Immature natural killer cell (primary cell): ENCODE results near the gene RCOR3. TPM values are rescaled to one million over a fixed set of nuclear protein-coding genes. Genes with fewer than 3 reads are reported as not detected.
"Not testable (repeated sequence)": the region's sequence is repeated elsewhere in the genome, so short reads cannot be mapped to it uniquely, and the experiment has no call there.

Experiments
- DNase-seq, 3 donors: peaks; one replicate each; pipeline ENCODE4 v3.0.0; 2022; ENCODE audit warnings: mixed read lengths in 1 of 3
- H3K27ac Mint-ChIP-seq, 6 donors: one replicate each; pipeline ENCODE4 v1.8.0; 2020; ENCODE audit warnings: mixed read lengths in 6 of 6, mild to moderate bottlenecking in 5 of 6, inconsistent platforms in 4 of 6, moderate library complexity in 3 of 6
- H3K27me3 Mint-ChIP-seq, 3 donors: one replicate each; pipeline ENCODE4 v1.8.0; 2020 to 2021; ENCODE audit warnings: low read depth in 3 of 3, mild to moderate bottlenecking in 3 of 3, mixed read lengths in 3 of 3, moderate library complexity in 3 of 3, inconsistent platforms in 1 of 3
- H3K36me3 Mint-ChIP-seq, 3 donors: one replicate each; pipeline ENCODE4 v1.8.0; 2020; ENCODE audit warnings: mixed read lengths in 3 of 3, inconsistent platforms in 2 of 3, mild to moderate bottlenecking in 2 of 3
- H3K4me1 Mint-ChIP-seq, 2 donors: one replicate each; pipeline ENCODE4 v1.8.0; 2020; ENCODE audit warnings: inconsistent platforms in 2 of 2, mild to moderate bottlenecking in 2 of 2, mixed read lengths in 2 of 2, moderate library complexity in 1 of 2
- H3K4me3 Mint-ChIP-seq, 5 donors: one replicate each; pipeline ENCODE4 v1.8.0; 2020; ENCODE audit warnings: mild to moderate bottlenecking in 5 of 5, mixed read lengths in 5 of 5, inconsistent platforms in 3 of 5, moderate library complexity in 3 of 5
- H3K9me3 Mint-ChIP-seq, 6 donors: one replicate each; pipeline ENCODE4 v1.8.0; 2020; ENCODE audit warnings: mild to moderate bottlenecking in 6 of 6, mixed read lengths in 6 of 6, inconsistent platforms in 4 of 6, moderate library complexity in 3 of 6
- polyA plus RNA-seq, 3 donors: library from polyadenylated mRNA; unstranded; fragments of 300-500 nt; fragmentation: Illumina TruSeq; gene quantifications; one replicate each; pipeline ENCODE4 v1.2.3, GENCODE V29; 2021

Gene RCOR3
- 10 to 100 TPM; 11.7 to 33.3 (median 16.4) TPM for polyA plus RNA-seq

GRCh38 chr1:211258756-211259637, at the start of gene RCOR3:
Gene RCOR3 (plus strand): TSS chr1:211259366. CDS start chr1:211259561, 195 bp downstream.
- Mint-ChIP-seq H3K4me3 (peak within 1 kb of the TSS; percentile 86 to 95 (median 92)), H3K27me3 (peaks cover 17 to 22% (median 18%) of the 10 kb centered on the region in 3 donors), H3K9me3 (no peaks in the 10 kb centered on the region), H3K36me3 (peaks cover 1 to 2% (median 1%) of the 10 kb centered on the region in 3 donors), H3K27ac (peak within 1 kb of the TSS; percentile 87 to 96 (median 94)), H3K4me1 (peaks cover 19 to 34% of the 10 kb centered on the region in 2 donors)
- peak; percentile 83 to 89 (median 88) for DNase-seq

- no peaks in the 10 kb centered on the region for H3K36me3 Mint-ChIP-seq
- H3K27ac Mint-ChIP-seq: no peak overlapping the region
- no peaks in the 10 kb centered on the region for H3K9me3 Mint-ChIP-seq
- DNase-seq: no peak
- H3K4me3 Mint-ChIP-seq: no peak overlapping the region
- H3K27me3 Mint-ChIP-seq: peaks cover 1 to 5% (median 2%) of the 10 kb centered on the region in 3 donors
- no peaks in the 10 kb centered on the region for H3K4me1 Mint-ChIP-seq
Measured at GRCh38 chr1:211210052-211210451, 49.1 kb upstream of the RCOR3 start.

- H3K27ac Mint-ChIP-seq: no peak overlapping the region
- H3K4me3 Mint-ChIP-seq: no peak overlapping the region
- DNase-seq: no peak
- H3K36me3 Mint-ChIP-seq: no peaks in the 10 kb centered on the region
- H3K27me3 Mint-ChIP-seq: peaks cover 1 to 7% (median 4%) of the 10 kb centered on the region in 3 donors
- H3K4me1 Mint-ChIP-seq: no peaks in the 10 kb centered on the region
- H3K9me3 Mint-ChIP-seq: no peaks in the 10 kb centered on the region
Measured at GRCh38 chr1:211210965-211211364, 48.2 kb upstream of the RCOR3 start.

- peaks cover 0 to 9% (median 4%) of the 10 kb centered on the region in 3 donors for H3K27me3 Mint-ChIP-seq
- H3K27ac Mint-ChIP-seq: no peak overlapping the region
- H3K9me3 Mint-ChIP-seq: no peaks in the 10 kb centered on the region
- no peaks in the 10 kb centered on the region for H3K36me3 Mint-ChIP-seq
- no peak overlapping the region for H3K4me3 Mint-ChIP-seq
- no peaks in the 10 kb centered on the region for H3K4me1 Mint-ChIP-seq
- DNase-seq: no peak
Measured at GRCh38 chr1:211213702-211214101, 45.5 kb upstream of the RCOR3 start.

GRCh38 chr1:211215577-211215976, 43.6 kb upstream of the RCOR3 start:
- Mint-ChIP-seq H3K4me3 (no peak overlapping the region), H3K4me1 (no peaks in the 10 kb centered on the region), H3K27ac (no peak overlapping the region), H3K27me3 (peaks cover 0 to 12% (median 4%) of the 10 kb centered on the region in 3 donors), H3K36me3 (no peaks in the 10 kb centered on the region), H3K9me3 (no peaks in the 10 kb centered on the region)
- DNase-seq: no peak

GRCh38 chr1:211217392-211217791, 41.8 kb upstream of the RCOR3 start:
- Mint-ChIP-seq H3K27ac (no peak overlapping the region), H3K9me3 (no peaks in the 10 kb centered on the region), H3K4me1 (no peaks in the 10 kb centered on the region), H3K4me3 (no peak overlapping the region), H3K36me3 (no peaks in the 10 kb centered on the region), H3K27me3 (peaks cover 0 to 12% (median 2%) of the 10 kb centered on the region in 3 donors)
- DNase-seq: no peak

GRCh38 chr1:211222469-211223234, 36.5 kb upstream of the RCOR3 start:
- peak overlapping the region in 1 of 6 donors; percentile 43 for H3K27ac Mint-ChIP-seq

GRCh38 chr1:211228573-211229364, 30.4 kb upstream of the RCOR3 start:
- Mint-ChIP-seq H3K4me1 (peaks cover 19 to 28% of the 10 kb centered on the region in 2 donors), H3K4me3 (peak overlapping the region; percentile 65 to 74 (median 70)), H3K27ac (peak overlapping the region; percentile 24 to 83 (median 70))
- DNase-seq: peak; percentile 52 to 57 (median 57)
- not testable (repeated sequence) for H3K27me3 Mint-ChIP-seq, H3K9me3 Mint-ChIP-seq, H3K36me3 Mint-ChIP-seq

More at GRCh38 chr1:211222469-211223234, 36.5 kb upstream of the RCOR3 start:
- H3K4me3 Mint-ChIP-seq, DNase-seq, H3K27me3 Mint-ChIP-seq, H3K9me3 Mint-ChIP-seq, H3K4me1 Mint-ChIP-seq, H3K36me3 Mint-ChIP-seq: not testable (repeated sequence)

GRCh38 chr1:211229365-211229759, 29.8 kb upstream of the RCOR3 start:
- no peaks in the 10 kb centered on the region for H3K36me3 Mint-ChIP-seq
- H3K27me3 Mint-ChIP-seq: peaks cover 0 to 4% (median 3%) of the 10 kb centered on the region in 3 donors
- peak overlapping the region; percentile 65 to 74 (median 70) for H3K4me3 Mint-ChIP-seq
- H3K4me1 Mint-ChIP-seq: peaks cover 19 to 28% of the 10 kb centered on the region in 2 donors
- H3K9me3 Mint-ChIP-seq: no peaks in the 10 kb centered on the region
- peak in 2 of 3 donors; percentile 52 to 53 for DNase-seq
- peak overlapping the region; percentile 24 to 83 (median 58) for H3K27ac Mint-ChIP-seq

- H3K27me3 Mint-ChIP-seq: peaks cover 0 to 5% (median 2%) of the 10 kb centered on the region in 3 donors
- no peaks in the 10 kb centered on the region for H3K9me3 Mint-ChIP-seq
- no peak overlapping the region for H3K27ac Mint-ChIP-seq
- H3K4me3 Mint-ChIP-seq: no peak overlapping the region
- H3K4me1 Mint-ChIP-seq: peaks cover 19 to 28% of the 10 kb centered on the region in 2 donors
- DNase-seq: no peak
- H3K36me3 Mint-ChIP-seq: no peaks in the 10 kb centered on the region
Measured at GRCh38 chr1:211231873-211232272, 27.3 kb upstream of the RCOR3 start.

- Mint-ChIP-seq H3K9me3 (no peaks in the 10 kb centered on the region), H3K4me1 (no peaks in the 10 kb centered on the region), H3K4me3 (no peak overlapping the region), H3K36me3 (no peaks in the 10 kb centered on the region), H3K27ac (no peak overlapping the region), H3K27me3 (peaks cover 2 to 3% (median 3%) of the 10 kb centered on the region in 3 donors)
- DNase-seq: no peak
Measured at GRCh38 chr1:211236633-211237320, 22.4 kb upstream of the RCOR3 start.

- Mint-ChIP-seq H3K27me3 (peaks cover 2 to 5% (median 3%) of the 10 kb centered on the region in 3 donors), H3K4me1 (no peaks in the 10 kb centered on the region), H3K9me3 (no peaks in the 10 kb centered on the region), H3K27ac (no peak overlapping the region), H3K36me3 (no peaks in the 10 kb centered on the region), H3K4me3 (no peak overlapping the region)
- DNase-seq: no peak
Measured at GRCh38 chr1:211237579-211237978, 21.6 kb upstream of the RCOR3 start.

GRCh38 chr1:211240567-211240966, 18.6 kb upstream of the RCOR3 start:
- H3K27ac Mint-ChIP-seq, H3K4me3 Mint-ChIP-seq, H3K36me3 Mint-ChIP-seq, DNase-seq, H3K9me3 Mint-ChIP-seq, H3K4me1 Mint-ChIP-seq: not testable (repeated sequence)
- H3K27me3 Mint-ChIP-seq: peaks cover 2 to 13% (median 5%) of the 10 kb centered on the region in 3 donors
